GM12872 (cell line): ENCODE measurements around the gene AATF.

Experiments used
- CTCF ChIP-seq: IDR thresholded peaks from 3 replicates; pipeline ENCODE4 v1.5.1; 2011; ENCODE audit warnings: low read depth, mild to moderate bottlenecking, low read length, moderate library complexity; ENCODE audit not compliant: insufficient read depth

The AATF gene

GRCh38 chr17:36939802-36940312 lies 8.9 kb upstream of the AATF start:
- no peak for TF ChIP-seq CTCF

- TF ChIP-seq CTCF: no peak
Observed at GRCh38 chr17:36940313-36941264, 8.2 kb upstream of the AATF start.

- no peak for TF ChIP-seq CTCF
Observed at GRCh38 chr17:36941265-36942010, 7.3 kb upstream of the AATF start.

- no peak for TF ChIP-seq CTCF
Observed at GRCh38 chr17:36942019-36942599, 6.6 kb upstream of the AATF start.

- TF ChIP-seq CTCF: no peak
Observed at GRCh38 chr17:36942631-36943125, 6.1 kb upstream of the AATF start.

- no peak for TF ChIP-seq CTCF
Observed at GRCh38 chr17:36943250-36944191, 5.2 kb upstream of the AATF start.
